KMS-11 (cell line): ENCODE data around the gene TAOK1.
A peak's percentile ranks its signal among the peaks of the same experiment; 100 is the strongest.
"Not testable (repeated sequence)": the region's sequence is repeated elsewhere in the genome, so short reads cannot be mapped to it uniquely, and the experiment has no call there.

Experiments
- H2AFZ ChIP-seq: fragments of 200-600 bp; sonication (generic); 2 replicates; pipeline ENCODE4 v1.6.1; 2016; ENCODE audit warnings: antibody characterized with exemption, mixed run types, low read depth
- H3K27ac ChIP-seq: fragments of 200-600 bp; sonication (generic); 2 replicates; pipeline ENCODE4 v1.6.1; 2016; ENCODE audit warnings: mild to moderate bottlenecking, mixed run types
- H3K27me3 ChIP-seq: fragments of 200-600 bp; sonication (generic); 2 replicates; pipeline ENCODE4 v1.6.1; 2017; ENCODE audit warnings: mild to moderate bottlenecking, low read depth, mixed run types, moderate library complexity; ENCODE audit not compliant: insufficient read depth
- H3K36me3 ChIP-seq: fragments of 200-600 bp; sonication (generic); 2 replicates; pipeline ENCODE4 v1.6.1; 2017; ENCODE audit warnings: mild to moderate bottlenecking, mixed run types; ENCODE audit not compliant: insufficient read depth
- H3K4me1 ChIP-seq: fragments of 200-600 bp; sonication (generic); 2 replicates; pipeline ENCODE4 v1.6.1; 2016; ENCODE audit warnings: mild to moderate bottlenecking, low read depth, mixed run types; ENCODE audit not compliant: poor library complexity, severe bottlenecking
- H3K4me2 ChIP-seq: fragments of 200-600 bp; sonication (generic); 2 replicates; pipeline ENCODE4 v1.7.0; 2016; ENCODE audit warnings: mild to moderate bottlenecking, mixed run types
- H3K4me3 ChIP-seq: fragments of 200-600 bp; sonication (generic); IDR thresholded peaks from 2 replicates; pipeline ENCODE4 v1.6.1; 2017; ENCODE audit warnings: low read depth, low read length, mixed read lengths; ENCODE audit not compliant: insufficient read depth
- H3K79me2 ChIP-seq: fragments of 200-600 bp; sonication (generic); 2 replicates; pipeline ENCODE4 v1.6.1; 2016; ENCODE audit warnings: low read depth, mixed run types; ENCODE audit not compliant: insufficient read depth
- H3K9ac ChIP-seq: fragments of 200-600 bp; sonication (generic); 2 replicates; pipeline ENCODE4 v1.6.1; 2016; ENCODE audit warnings: mild to moderate bottlenecking, mixed run types
- H4K20me1 ChIP-seq: fragments of 200-600 bp; sonication (generic); 2 replicates; pipeline ENCODE4 v1.6.1; 2016; ENCODE audit warnings: mild to moderate bottlenecking, mixed run types; ENCODE audit not compliant: insufficient read depth
- TF ChIP-seq, protein P1 (sequence below): fragments of 200-600 bp; sonication (generic); conservative IDR thresholded peaks from 2 replicates; pipeline ENCODE4 v1.6.1; 2017; ENCODE audit warnings: low read depth, mild to moderate bottlenecking, antibody characterized with exemption, low read length, moderate library complexity, mixed read lengths

TAOK1 gene

DNA sequence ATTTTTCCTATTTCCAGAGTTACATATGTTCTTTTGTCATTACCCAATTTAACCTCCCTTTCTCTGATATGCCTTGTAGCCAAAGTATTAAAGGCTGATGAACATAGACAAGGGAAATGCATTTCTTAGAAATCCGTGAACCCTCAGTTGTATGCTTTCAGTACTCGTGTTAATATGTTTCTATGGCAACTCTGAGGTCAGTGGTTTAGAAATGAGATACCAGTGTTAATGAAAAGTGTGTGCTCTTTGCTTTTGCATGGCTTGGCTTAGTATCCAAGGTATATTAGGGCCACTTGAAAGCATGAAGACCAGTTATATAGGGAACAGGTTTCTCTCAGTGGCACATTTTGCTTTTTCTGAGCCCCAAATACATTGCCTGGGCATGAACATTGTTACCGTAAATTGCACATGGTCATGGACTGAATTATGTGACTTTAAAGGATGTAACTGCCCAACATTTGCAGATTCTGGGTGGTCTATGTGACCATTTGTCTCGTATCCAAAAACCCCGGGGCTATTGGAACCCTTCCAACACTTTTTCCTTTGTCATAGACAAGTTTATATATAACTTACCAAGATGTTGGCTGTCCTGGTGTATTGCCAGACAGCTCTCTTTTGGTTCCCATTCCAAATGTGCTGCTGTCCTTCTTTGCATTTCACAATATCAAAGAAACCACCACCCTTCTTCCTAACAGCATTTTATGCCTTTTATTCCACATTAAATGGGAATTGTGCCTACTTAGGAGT lies 159.2 kb downstream of the TAOK1 start:
- TF ChIP-seq, protein P1, sequence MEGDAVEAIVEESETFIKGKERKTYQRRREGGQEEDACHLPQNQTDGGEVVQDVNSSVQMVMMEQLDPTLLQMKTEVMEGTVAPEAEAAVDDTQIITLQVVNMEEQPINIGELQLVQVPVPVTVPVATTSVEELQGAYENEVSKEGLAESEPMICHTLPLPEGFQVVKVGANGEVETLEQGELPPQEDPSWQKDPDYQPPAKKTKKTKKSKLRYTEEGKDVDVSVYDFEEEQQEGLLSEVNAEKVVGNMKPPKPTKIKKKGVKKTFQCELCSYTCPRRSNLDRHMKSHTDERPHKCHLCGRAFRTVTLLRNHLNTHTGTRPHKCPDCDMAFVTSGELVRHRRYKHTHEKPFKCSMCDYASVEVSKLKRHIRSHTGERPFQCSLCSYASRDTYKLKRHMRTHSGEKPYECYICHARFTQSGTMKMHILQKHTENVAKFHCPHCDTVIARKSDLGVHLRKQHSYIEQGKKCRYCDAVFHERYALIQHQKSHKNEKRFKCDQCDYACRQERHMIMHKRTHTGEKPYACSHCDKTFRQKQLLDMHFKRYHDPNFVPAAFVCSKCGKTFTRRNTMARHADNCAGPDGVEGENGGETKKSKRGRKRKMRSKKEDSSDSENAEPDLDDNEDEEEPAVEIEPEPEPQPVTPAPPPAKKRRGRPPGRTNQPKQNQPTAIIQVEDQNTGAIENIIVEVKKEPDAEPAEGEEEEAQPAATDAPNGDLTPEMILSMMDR = no peak
- H3K79me2 ChIP-seq = no peaks in the 10 kb centered on the region
- peak overlapping the region; percentile 41 for H3K27ac ChIP-seq
- no peak overlapping the region for H3K4me3 ChIP-seq
- H3K36me3 ChIP-seq = no peaks in the 10 kb centered on the region
- no peak overlapping the region for H2AFZ ChIP-seq
- H3K4me1 ChIP-seq = peaks cover 21% of the 10 kb centered on the region
- no peak overlapping the region for H3K9ac ChIP-seq
- H3K4me2 ChIP-seq = peak overlapping the region; percentile 19
- no peaks in the 10 kb centered on the region for H4K20me1 ChIP-seq
- H3K27me3 ChIP-seq = no peaks in the 10 kb centered on the region

DNA sequence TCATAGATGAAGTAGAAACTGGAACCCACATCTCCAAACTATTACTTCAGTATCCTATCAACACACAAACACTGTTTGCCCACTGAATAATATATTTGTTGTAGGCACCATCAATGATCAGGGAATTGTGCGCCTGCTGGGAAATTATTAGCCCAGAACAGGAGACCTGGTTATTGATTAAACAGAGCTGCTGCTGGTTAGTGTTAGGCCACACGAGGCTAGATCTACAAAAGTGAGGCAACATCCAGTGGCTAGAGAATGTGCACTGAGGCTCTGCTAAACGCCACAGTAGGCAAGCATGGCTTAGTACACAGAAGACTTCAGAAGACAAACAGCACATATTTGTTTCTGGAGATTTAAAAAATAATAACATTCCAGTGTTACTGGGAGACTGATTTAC lies 165.7 kb downstream of the TAOK1 start:
- TF ChIP-seq, protein P1 = no peak

DNA sequence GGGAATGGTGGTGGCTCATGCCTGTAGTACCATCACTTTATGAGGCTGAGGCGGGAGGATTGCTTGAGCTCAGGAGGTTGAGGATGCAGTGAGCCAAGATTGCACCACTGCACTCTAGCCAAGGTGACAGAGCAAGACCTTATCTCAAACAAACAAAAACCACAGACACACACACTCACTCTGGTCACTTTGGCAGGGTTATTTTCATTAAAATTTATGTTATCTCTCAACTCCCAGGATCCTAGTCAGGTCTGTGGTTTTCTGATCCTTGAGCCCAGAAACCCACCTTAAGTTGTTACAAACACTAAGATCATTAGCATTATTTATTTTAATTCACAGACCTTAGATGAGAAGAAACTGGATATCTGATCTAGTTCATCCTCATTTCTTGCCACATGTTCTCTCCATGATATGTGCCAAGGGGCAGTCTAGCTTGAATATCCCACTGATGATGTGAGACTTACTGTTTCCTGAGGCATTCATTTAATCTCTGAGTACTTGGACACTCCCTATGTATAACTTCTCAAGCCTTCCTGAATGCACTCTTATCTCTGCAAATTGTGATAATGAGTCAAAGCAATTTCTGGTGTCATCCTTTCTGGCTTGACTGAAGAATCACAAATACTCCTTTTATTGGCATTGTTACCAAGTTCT lies 167.0 kb downstream of the TAOK1 start:
- Histone ChIP-seq H3K4me1 (no peaks in the 10 kb centered on the region), H3K27ac (no peak overlapping the region), H2AFZ (no peak overlapping the region), H3K79me2 (no peaks in the 10 kb centered on the region), H3K4me3 (no peak overlapping the region), H4K20me1 (no peaks in the 10 kb centered on the region), H3K9ac (no peak overlapping the region), H3K27me3 (no peaks in the 10 kb centered on the region), H3K36me3 (no peaks in the 10 kb centered on the region), H3K4me2 (no peak overlapping the region)
- TF ChIP-seq, protein P1 = no peak

More for the DNA sequence above, 165.7 kb downstream of the TAOK1 start:
- H3K27ac ChIP-seq = no peak overlapping the region
- H3K36me3 ChIP-seq = no peaks in the 10 kb centered on the region
- H3K4me1 ChIP-seq = no peaks in the 10 kb centered on the region
- no peaks in the 10 kb centered on the region for H4K20me1 ChIP-seq
- no peak overlapping the region for H3K9ac ChIP-seq
- H3K27me3 ChIP-seq = no peaks in the 10 kb centered on the region
- H3K4me2 ChIP-seq = no peak overlapping the region
- no peak overlapping the region for H2AFZ ChIP-seq
- H3K4me3 ChIP-seq = no peak overlapping the region
- H3K79me2 ChIP-seq = no peaks in the 10 kb centered on the region

DNA sequence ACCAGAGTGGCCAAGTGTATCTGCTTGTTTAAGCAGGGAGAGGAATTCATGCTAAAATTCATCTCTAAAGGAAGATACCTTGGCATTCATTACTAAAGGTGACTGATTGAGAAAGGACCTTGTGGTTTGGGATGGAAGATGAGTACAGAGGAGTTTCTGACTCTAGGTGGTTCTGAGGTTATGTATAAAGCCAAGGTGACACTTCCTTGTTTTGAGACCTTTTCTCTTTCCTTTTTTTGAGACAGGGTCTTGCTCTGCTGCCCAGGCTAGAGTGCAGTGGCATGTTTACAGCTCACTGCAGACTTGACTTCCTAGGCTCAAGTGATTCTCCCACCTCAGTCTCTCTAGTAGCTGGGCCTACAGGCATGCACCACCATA lies 167.6 kb downstream of the TAOK1 start:
- Histone ChIP-seq H3K36me3 (no peaks in the 10 kb centered on the region), H3K4me1 (no peaks in the 10 kb centered on the region), H3K4me2 (no peak overlapping the region), H2AFZ (no peak overlapping the region), H3K4me3 (no peak overlapping the region), H3K27me3 (no peaks in the 10 kb centered on the region), H4K20me1 (no peaks in the 10 kb centered on the region), H3K9ac (no peak overlapping the region), H3K27ac (no peak overlapping the region), H3K79me2 (no peaks in the 10 kb centered on the region)
- TF ChIP-seq, protein P1 = no peak

DNA sequence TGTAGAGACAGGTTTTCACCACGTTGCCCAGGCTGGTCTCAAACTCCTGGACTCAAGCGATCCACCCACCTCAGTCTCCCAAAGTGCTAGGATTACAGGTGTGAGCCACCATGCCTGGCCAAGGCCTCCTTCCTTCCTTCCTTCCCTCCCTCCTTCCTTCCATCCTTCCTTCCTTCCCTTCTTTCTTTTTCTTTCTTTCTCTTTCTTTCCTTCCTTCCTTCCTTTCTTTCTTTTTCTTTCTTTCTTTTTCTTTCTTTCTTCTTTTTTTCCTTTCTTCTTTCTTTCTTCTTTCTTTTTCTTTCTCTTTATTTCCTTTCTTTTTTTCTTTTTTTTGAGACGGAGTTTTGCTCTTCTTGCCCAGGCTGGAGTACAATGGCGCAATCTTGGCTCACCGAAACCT lies 168.0 kb downstream of the TAOK1 start:
- not testable (repeated sequence) for H3K9ac ChIP-seq, H3K4me1 ChIP-seq, H3K27me3 ChIP-seq, H3K79me2 ChIP-seq, H3K4me3 ChIP-seq, H3K36me3 ChIP-seq, H3K4me2 ChIP-seq, H3K27ac ChIP-seq, H4K20me1 ChIP-seq, H2AFZ ChIP-seq
